Endodermal cell (in vitro differentiated cells): ENCODE data around the gene RRP9. TPM values are rescaled to one million over a fixed set of nuclear protein-coding genes. Genes with fewer than 3 reads are reported as not detected.

Source experiments
- DNase-seq: peaks from one replicate; pipeline ENCODE4 v3.0.0-alpha.2; 2017
- H3K27ac ChIP-seq: 2 replicates; pipeline ENCODE4 v1.5.1; 2013; ENCODE audit warnings: mild to moderate bottlenecking, low read depth, low read length, moderate library complexity
- H3K27me3 ChIP-seq: 2 replicates; pipeline ENCODE4 v1.6.1; 2013; ENCODE audit warnings: mild to moderate bottlenecking, low read length, moderate library complexity; ENCODE audit not compliant: insufficient read depth, control insufficient read depth, poor library complexity, severe bottlenecking
- H3K36me3 ChIP-seq: 2 replicates; pipeline ENCODE4 v1.7.0; 2013; ENCODE audit warnings: mild to moderate bottlenecking, low read length, moderate library complexity; ENCODE audit not compliant: control insufficient read depth, insufficient read depth
- H3K4me1 ChIP-seq: one replicate; pipeline ENCODE4 v1.7.0; 2013; ENCODE audit warnings: low read length; ENCODE audit not compliant: control insufficient read depth, insufficient read depth
- H3K4me3 ChIP-seq: 2 replicates; pipeline ENCODE4 v1.5.1; 2013; ENCODE audit warnings: mild to moderate bottlenecking, low read length, moderate library complexity
- H3K9ac ChIP-seq: 2 replicates; pipeline ENCODE4 v1.6.1; 2013; ENCODE audit warnings: mild to moderate bottlenecking, low read length, moderate library complexity; ENCODE audit not compliant: poor library complexity, severe bottlenecking; ENCODE audit errors: extremely low read depth
- H3K9me3 ChIP-seq: 2 replicates; pipeline ENCODE4 v1.6.1; 2013; ENCODE audit warnings: mild to moderate bottlenecking, low read length, moderate library complexity; ENCODE audit not compliant: control insufficient read depth
- H3K27ac Mint-ChIP-seq: 2 replicates; pipeline ENCODE4 v1.8.0; 2020; ENCODE audit warnings: mixed read lengths
- H3K27me3 Mint-ChIP-seq: 2 replicates; pipeline ENCODE4 v1.8.0; 2021; ENCODE audit warnings: mild to moderate bottlenecking, mixed read lengths; ENCODE audit not compliant: insufficient read depth
- H3K36me3 Mint-ChIP-seq: 2 replicates; pipeline ENCODE4 v1.8.0; 2020; ENCODE audit warnings: low read depth, mixed read lengths
- H3K4me1 Mint-ChIP-seq: 2 replicates; pipeline ENCODE4 v1.8.0; 2020; ENCODE audit warnings: mixed read lengths
- H3K4me3 Mint-ChIP-seq: 2 replicates; pipeline ENCODE4 v1.8.0; 2020; ENCODE audit warnings: mild to moderate bottlenecking, moderate library complexity, mixed read lengths
- H3K9me3 Mint-ChIP-seq: 2 replicates; pipeline ENCODE4 v1.8.0; 2020; ENCODE audit warnings: mild to moderate bottlenecking, mixed read lengths
- WGBS, 2 experiments: methylation state at CpG; one replicate each; pipeline versions ENCODE4 v1.1.5 to v1.1.7; 2013; ENCODE audit warnings: missing lambda C conversion rate in 2 of 2, mixed read lengths in 1 of 2; ENCODE audit not compliant: insufficient coverage in 1 of 2, insufficient read length in 1 of 2; 5-methylcytosine and 5-hydroxymethylcytosine counted together
- total RNA-seq, 2 donors: library from RNA; stranded (reverse); fragmentation: NEBNext Ultra II Directional in 1 of 2; extraction: Animal tissue kit (Norgen Biotek cat#: 25700) in 1 of 2; gene quantifications; 2 replicates in 1 of 2; 3 replicates in 1 of 2; pipeline ENCODE4 v1.2.1, GENCODE V29; 2021
- TF ChIP-seq, protein P1 (sequence below): fragments of 200-600 bp; sonication (generic); conservative IDR thresholded peaks from 2 replicates; pipeline ENCODE4 v1.5.0; 2021; ENCODE audit warnings: antibody characterized with exemption, mild to moderate bottlenecking

The RRP9 gene
- total RNA-seq, 2 donors from 2014 or later: 38.6 to 89.3 TPM

DNA sequence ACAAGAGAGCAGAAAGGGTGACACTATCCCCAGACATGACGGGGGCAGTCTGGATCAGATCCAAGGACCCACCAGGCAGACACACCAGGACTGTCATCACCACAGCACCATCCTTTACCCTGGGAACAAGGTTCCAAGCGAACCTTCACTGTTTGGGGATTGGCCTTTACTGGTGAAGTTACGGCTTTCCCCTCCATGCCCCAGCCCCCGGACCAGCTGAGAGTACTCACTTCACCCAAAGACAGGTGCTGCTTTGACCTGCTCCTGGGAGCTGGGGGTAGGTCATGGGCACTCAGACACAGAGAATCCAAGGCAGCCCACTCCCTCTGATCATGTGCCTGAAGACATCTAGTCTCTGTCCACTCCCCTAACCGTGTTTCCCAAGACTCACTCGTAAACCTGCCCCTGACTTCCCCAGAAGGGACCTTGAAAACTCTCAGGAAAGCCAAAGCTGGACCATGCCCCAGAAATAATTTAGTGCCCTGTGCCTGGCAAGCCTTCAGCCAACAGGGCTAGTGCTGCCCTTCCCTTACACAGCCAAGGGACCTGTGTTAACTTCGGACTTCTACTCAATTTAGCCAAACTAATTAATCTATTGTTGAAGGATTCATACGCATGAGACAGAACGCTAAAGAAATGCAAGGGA, 2.8 kb downstream of the RRP9 start:
- Mint-ChIP-seq H3K4me1 (peaks cover 33% of the 10 kb centered on the region), H3K27me3 (no peaks in the 10 kb centered on the region), H3K9me3 (no peaks in the 10 kb centered on the region), H3K4me3 (peak overlapping the region; percentile 84), H3K27ac (peak overlapping the region; percentile 64), H3K36me3 (peaks cover 61% of the 10 kb centered on the region)
- 92 to 98% methylated on average over 8 to 9 of the region's 9 CpGs for WGBS, 2 experiments
- no peaks in the 10 kb centered on the region for H3K9me3 ChIP-seq
- peak overlapping the region; percentile 99 for H3K4me3 ChIP-seq
- no peaks in the 10 kb centered on the region for H3K27me3 ChIP-seq
- no peak overlapping the region for H3K27ac ChIP-seq
- DNase-seq: peak; percentile 20
- peaks cover 6% of the 10 kb centered on the region for H3K4me1 ChIP-seq
- TF ChIP-seq, protein P1, sequence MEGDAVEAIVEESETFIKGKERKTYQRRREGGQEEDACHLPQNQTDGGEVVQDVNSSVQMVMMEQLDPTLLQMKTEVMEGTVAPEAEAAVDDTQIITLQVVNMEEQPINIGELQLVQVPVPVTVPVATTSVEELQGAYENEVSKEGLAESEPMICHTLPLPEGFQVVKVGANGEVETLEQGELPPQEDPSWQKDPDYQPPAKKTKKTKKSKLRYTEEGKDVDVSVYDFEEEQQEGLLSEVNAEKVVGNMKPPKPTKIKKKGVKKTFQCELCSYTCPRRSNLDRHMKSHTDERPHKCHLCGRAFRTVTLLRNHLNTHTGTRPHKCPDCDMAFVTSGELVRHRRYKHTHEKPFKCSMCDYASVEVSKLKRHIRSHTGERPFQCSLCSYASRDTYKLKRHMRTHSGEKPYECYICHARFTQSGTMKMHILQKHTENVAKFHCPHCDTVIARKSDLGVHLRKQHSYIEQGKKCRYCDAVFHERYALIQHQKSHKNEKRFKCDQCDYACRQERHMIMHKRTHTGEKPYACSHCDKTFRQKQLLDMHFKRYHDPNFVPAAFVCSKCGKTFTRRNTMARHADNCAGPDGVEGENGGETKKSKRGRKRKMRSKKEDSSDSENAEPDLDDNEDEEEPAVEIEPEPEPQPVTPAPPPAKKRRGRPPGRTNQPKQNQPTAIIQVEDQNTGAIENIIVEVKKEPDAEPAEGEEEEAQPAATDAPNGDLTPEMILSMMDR: no peak
- H3K36me3 ChIP-seq: peaks cover 57% of the 10 kb centered on the region
- no peak overlapping the region for H3K9ac ChIP-seq

DNA sequence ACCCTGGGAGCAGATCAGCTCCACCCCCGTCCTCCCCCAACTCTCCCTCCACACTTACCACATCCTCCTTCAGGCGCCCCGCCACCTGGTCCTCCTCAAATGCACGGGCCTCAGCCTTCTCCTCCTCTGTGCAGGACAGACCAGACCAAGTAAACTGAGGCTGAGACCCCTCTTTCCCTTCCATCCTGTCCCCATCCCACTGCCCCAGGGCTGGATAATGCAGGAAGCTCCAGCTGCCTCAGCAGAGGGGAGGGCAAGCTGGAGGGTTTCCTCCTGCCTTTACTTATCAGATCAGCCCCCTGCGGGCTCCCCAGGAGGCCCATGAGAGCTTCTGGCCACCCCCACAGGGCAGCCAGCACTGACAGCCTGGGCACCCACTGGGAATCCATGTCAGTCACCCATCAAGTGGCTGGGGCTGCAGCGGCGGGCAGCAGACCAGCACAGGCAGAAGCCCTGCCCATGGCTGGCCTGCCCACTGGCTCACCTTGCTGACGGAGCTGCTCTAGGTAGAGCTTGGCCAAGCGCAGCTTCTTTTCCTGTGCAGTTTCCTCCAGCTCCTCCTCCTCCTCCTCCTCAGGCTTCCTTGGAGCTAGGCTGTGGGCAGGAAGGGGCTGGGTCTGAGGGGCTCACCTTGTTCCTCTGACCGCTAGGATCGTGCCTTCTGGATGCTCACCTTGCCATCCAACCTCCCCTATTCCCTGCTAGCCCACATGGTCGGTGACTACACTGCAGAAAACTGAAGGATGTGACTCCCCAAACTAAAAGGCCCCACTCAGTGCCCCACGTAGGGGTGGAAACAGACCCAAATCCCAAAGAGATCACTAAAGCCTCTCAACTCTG, 3.9 kb downstream of the RRP9 start:
- no peak for DNase-seq
- peak overlapping the region; percentile 40 for H3K27ac Mint-ChIP-seq
- H3K27me3 Mint-ChIP-seq: no peaks in the 10 kb centered on the region
- Histone ChIP-seq H3K4me1 (peaks cover 6% of the 10 kb centered on the region), H3K36me3 (peaks cover 67% of the 10 kb centered on the region), H3K27ac (no peak overlapping the region), H3K27me3 (no peaks in the 10 kb centered on the region), H3K4me3 (peak overlapping the region; percentile 99), H3K9me3 (no peaks in the 10 kb centered on the region), H3K9ac (no peak overlapping the region)
- TF ChIP-seq, protein P1: no peak
- no peaks in the 10 kb centered on the region for H3K9me3 Mint-ChIP-seq
- H3K36me3 Mint-ChIP-seq: peaks cover 72% of the 10 kb centered on the region
- WGBS, 2 experiments: 87 to 94% methylated on average over 8 to 13 of the region's 13 CpGs
- peak overlapping the region; percentile 84 for H3K4me3 Mint-ChIP-seq
- H3K4me1 Mint-ChIP-seq: peaks cover 33% of the 10 kb centered on the region

DNA sequence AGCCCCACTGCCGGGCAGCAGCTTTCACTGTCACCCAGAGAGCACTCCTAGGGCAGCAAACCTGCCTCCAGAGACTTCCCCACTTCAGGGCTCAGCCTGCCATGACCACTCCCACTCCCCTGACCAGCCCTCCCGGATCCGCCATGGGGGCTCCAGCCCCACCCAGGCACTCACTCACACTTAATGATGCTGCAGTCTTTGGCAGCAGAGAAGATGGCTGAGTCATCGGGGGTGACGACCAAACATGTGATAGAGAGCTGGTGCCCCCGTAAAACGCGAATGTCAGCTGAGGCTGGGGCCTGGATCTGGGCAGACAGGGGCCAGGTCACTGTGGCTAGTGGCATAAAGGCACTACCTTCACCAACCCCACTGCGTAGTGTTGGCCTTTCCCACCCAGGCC, 4.7 kb downstream of the RRP9 start:
- Histone ChIP-seq H3K9me3 (no peaks in the 10 kb centered on the region), H3K27me3 (no peaks in the 10 kb centered on the region), H3K36me3 (peaks cover 72% of the 10 kb centered on the region), H3K4me3 (no peak overlapping the region), H3K4me1 (no peaks in the 10 kb centered on the region), H3K27ac (no peak overlapping the region), H3K9ac (no peak overlapping the region)
- Mint-ChIP-seq H3K4me1 (peaks cover 28% of the 10 kb centered on the region), H3K27ac (no peak overlapping the region), H3K4me3 (no peak overlapping the region), H3K9me3 (no peaks in the 10 kb centered on the region), H3K36me3 (peaks cover 76% of the 10 kb centered on the region), H3K27me3 (no peaks in the 10 kb centered on the region)
- TF ChIP-seq, protein P1: no peak
- DNase-seq: no peak
- WGBS, 2 experiments: 90 to 96% methylated on average over 7 to 9 of the region's 9 CpGs
